Cortex of kidney (tissue), 1 donor: Measurements from ENCODE around the gene SPACA7.

Source experiments
- DNase-seq: peaks from one replicate; lab custom pipeline; 2025; lab: John Stamatoyannopoulos, UW

SPACA7 gene

DNA sequence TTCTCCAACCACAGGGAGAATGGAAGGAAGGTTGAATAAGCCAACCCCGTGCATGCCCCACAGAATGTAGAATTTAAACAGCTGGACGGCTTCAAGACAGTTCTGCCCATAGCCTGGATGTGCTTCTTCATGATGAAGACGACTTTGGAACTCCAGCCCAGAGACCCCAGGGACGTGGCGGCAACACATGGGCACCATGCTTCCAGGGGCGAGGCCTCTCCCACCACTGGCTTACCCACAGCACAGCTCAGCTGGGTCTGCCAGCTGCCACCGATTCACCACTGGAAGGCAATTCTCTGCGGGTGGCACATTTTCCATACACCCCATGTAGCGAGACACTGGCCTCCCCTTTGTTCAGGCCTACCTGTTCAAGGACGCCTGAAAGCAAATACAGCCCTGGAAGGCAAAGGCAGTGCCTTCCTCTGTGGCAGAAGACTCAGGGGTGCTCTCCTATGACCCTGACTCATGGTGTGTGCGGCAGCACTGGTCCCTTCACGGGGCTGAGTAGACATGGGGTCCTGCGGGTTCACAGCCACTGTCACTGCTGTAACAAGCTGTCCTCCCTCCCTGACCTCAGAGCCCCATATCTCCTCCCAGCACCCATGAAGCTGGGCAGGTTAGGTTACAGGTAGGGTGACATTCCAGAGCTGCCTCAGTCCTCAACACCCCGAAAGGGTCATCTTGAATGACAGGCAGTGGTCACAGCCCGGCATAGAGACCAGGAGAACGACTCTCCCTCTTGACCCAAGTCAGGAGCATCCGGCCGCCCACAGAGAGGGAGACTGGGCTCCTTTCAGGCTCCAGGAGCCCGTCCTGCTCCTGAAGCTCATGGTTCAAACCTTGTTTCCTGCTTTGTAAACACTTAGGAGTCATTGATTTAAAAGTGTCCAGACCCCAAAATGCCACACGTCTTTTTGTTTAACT lies 72.7 kb downstream of the SPACA7 start:
- DNase-seq, result no peak

DNA sequence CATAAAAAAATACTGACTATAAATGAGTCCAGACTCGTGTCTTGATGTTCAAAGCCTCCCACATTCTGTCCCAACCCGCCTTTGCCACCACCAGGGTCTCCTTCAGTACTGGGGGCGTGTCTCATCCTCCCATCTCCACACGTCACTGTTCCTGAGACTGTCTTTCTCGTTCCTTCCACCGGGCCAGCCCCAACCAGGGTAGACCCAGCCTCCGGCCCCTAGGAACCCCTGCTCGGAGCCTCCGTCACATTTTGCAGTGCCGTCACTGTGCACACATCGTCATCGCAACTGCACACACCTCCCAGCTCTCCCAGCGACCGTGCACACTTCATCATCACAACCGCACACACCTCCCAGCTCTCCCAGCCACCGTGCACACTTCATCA lies 73.4 kb downstream of the SPACA7 start:
- no peak for DNase-seq

DNA sequence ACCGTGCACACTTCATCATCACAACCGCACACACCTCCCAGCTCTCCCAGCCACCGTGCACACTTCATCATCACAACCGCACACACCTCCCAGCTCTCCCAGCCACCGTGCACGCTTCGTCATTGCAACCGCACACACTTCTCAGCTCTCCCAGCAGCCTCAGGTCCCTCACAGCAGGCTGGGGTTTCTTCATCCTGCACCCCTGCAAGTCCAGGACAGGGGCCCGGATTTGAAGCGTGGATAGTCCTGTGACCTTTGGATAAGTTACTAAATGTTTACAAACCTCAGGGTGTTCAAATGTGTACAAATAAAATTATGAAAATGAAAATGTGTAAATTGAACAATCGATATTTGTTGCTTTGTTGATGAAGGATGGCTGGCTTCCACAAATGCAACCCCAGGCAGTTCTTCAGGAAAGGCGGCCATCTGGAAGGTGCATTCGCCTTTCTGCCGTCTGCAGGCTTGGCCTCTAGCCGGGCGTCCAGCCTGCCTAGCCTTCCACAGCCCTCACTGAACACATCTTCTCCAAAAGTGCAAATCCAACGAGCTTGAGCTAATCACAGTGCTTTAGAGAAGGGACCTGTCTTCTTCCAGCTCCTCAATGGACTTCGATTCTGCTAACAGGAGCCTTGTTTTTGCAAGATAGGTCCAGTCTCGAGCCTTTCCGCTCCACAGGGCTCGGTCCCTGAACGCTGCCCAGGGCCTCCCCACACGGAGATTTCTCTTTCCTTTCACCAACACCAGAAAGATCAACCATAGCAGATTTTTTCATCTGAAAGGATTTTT lies 74.2 kb downstream of the SPACA7 start:
- DNase-seq, result no peak

DNA sequence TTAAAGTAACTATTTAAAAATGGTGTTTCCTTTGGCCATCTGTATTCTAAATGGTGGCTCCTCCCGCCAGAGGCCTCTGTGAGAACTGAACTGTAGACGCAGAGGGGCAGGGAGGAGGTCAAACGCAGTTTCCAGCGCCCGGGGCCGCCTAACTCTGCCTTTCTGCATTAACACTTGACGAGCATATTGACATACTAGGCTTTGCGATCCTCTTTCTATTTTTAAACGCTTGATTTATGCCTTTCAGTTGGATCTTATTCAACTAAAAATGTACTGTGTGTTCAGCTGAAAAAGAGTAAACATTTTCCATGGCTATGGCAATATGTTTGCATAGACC lies 74.7 kb downstream of the SPACA7 start:
- DNase-seq, result no peak

DNA sequence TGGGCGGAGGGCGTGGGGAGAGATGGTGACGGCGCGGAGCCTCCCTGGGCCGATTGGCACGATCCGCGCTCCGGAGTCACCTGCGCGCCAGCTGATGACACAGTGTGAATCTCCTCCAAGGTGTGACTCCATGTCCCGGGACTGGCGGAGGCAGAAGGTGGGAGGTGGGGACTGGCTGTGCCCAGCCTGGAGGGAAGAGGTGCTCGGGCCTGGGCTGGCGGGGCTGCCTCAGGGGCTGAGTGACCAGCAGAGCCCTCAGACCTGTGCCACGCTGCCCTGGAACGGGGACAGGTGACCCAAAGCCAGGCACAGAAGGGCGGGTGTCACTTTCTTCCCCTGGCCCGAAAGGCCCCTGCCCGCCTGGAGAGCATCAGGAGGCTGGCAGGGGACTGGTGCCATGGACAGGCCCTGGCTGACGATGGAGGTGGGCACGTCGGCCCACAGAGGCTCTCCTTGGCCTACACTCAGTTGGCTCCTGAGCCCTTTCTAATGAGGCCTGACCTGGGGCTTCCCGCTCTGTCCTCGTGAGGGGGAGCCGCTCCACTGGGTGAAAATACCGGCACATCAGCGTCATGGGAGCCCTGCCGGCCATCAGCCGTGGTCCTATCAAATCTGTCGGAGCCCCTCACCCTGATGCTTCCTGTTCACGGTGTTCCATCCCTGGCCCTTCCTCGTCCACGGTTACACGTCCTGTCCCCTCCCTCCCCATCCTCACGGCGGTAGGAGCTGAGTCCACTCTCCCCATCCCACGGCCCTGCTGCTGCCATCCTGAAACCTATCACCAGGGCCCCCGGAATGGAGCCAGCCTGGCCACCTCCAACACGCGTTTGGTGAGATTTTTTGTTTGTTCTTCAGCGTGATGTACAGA lies 75.6 kb downstream of the SPACA7 start:
- no peak for DNase-seq

DNA sequence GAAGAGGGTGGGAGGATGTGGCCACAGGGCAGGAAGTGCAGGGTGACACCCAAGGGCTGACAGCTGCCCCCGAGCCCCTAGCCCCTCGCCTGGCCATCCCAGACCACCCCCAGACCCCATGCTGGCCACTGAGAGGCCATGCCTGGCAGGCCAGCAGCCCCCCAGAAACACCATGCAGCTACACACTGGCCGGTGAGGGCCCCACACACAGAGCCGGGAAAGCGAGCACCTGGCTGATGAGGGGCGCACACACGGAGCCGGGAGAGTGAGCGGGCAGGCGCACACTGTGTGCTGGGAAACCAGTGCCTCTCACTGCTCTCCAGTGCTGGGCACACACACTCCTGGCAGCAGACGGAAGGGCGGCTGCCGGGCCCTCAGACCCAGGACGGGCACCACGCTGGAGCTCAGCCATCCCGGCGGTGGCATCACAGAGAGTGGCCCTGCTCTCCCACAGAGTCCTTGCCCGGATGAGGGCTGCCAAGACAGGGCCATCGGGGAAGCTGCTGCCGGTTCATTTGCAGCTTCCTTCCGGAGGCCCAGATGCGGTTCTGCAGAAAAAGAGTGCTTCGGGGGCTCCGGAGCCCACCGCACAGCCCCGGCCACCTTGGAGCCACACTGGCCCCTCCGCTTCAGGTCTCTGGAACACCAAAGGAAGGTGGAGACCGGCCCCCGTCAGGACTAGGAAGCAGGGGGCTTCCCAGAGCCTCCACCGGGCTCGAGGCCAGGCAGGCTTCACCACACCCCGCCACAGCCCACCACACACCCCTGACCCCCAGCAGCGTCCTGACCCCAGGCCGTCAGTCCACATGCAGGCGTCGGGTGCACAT lies 76.4 kb downstream of the SPACA7 start:
- DNase-seq, result no peak

DNA sequence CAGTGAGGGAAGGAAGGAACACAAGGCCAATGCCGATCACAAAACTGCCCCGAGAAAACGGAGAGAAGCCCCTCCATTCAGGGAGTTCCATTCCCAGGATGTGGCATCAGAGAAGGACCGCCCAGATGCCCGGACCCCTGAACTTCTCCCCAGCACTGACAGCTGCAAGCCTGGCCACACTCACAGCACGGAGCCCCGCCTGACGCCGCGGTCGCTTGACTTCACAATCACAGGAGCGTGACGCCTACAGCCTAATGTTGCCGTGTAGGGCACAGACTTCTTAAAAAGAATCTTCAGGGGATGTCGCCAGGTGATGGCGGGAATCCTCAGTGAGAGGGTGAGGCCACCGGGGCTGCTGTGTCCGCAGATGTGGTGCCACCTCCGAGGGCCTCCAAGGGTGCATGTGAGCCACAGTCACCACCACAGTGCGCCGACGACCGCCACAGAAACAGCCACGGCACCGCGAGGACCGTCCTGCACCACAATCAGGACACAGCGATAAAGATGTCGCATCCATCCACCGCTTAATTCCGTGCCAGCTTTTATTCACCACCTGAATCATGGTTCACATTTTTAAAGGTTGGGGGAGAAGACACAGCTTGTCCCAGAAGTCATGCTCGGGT lies 77.2 kb downstream of the SPACA7 start:
- no peak for DNase-seq

DNA sequence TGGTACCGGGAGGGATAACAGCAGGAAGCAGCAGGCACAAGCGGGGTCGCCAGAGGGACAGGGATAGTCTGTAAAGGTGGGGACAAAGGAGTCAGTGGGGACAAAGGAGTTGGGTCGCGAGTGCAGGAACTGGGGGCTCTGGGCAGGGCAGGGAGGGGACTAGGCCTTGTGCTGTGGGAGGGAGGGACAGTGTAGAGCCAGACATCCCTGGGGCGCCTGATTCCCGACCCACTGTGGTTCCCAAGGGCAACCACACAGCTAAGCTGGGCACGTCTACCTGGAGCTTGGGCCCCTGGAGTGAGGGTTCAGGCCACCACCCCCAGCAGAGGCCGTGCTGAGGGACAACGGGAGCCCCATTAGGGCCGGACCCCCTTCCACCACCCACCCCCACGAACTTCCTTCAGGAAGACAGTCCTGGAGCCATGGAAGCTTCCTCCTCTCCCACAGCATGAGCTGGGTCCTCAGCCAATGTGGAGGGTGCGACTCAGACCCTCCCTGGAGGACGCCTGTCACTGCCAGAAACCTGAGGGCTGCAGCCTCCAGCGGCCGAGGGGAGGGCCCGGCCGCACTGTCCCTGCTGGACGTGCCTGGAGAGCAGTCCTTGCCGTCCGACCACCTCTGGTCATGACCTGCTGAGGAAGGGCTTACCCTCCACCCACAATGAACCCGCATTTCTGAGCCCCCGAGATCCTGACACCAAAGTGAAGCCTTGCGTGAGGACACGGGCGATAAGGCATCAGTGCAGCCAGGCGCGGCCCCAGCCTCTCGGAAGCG lies 77.9 kb downstream of the SPACA7 start:
- no peak for DNase-seq

DNA sequence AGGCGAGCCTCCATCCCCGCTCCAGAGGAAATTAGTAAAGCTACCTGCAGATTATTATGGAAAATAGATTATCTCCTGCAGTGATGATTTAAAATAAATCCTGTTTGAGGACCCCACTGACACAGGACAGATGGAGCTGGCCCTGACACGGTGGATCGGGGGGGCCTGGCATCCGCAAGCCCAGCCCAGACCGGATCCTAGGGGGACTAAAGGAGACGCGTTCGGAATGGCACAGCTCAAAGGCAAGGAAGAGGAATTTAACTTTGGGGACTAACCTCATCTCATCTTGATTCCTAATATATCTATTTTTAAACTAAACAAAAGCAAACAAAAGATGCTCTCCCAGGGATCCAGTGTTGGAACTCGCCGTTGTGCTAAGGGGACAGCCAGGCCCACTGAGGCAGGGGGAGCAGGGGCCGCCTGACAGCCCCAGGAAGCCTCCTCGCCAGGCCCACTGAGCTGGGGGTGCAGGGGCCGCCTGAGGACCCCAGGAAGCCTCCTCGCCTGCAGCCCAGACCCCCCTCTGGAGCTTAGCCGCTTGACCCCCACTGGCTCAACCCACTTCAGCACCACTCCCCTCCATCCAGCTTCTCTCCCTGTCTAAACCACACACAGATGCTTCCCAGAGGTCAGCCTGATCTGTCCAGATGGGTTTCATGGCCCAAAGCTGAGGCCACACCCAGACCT lies 78.6 kb downstream of the SPACA7 start:
- no peak for DNase-seq

DNA sequence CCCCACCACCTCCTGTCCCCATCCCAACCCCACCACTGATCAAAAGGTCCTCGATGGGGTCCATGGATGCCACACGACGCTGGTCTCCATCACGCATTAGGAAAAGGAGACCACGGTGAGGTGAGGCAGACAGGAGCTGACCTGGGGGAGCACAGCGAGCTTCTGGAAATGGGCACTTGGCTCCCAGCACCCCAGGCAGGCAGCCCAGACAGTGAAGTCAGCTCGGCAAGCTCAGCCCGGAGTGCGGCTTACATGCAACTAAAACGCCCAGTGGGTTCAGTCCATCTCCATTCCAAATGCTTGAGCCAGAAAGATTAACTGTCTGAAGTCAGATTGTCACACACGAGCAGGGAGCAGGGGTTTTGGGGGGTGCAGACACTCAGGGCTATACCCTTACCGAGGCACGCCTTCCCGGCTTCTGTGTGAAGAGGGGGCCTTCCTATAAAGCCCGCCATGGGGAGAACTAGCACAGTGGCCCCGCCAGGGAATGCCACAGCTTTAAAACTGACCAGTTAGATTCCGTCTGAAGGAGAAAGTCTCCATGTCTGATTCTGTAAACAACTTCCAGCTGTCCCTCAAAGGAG lies 79.4 kb downstream of the SPACA7 start:
- no peak for DNase-seq

DNA sequence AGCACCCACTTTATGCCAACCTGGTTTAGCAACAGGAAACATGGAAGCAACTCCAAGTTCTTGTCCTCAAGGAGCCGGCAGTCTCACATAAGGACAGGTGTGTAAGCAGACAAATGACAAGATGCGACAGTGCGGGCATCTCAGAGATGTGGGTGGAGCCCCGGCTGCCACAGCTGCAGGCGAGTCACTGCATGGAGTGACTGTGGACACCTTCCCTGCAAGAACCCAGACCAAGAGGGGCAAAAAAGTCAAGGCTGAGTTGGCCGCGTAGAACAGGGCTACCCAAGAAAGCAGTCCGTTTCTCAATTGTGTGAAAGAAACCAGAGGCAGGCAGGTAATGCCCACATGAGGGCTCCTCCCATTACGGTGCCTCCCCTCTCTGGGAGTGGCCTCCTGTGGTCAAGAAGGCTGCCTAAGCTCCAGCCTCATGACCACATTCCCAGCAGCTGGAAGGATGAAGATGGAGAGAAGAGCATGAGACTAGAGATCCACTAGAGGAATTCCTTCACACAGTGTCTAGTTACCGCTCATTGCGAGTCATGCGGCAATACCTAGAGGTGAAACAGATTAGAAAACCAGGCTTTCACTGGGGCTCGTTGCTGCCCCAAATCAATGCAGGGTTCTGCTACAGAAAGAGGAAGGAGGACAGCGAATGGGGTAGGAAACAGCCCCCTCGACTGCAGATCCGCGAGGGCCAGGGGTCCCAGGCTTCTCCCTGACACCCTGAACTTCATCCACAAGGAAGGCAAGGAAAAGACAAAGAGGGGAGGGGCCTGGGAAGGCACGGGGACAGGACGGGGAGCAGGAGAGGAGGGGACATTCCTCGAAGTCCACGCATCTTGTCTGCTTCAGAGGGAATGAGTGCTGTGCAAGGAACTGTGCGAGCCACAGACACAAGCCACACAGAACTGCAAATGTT lies 80.2 kb downstream of the SPACA7 start:
- no peak for DNase-seq

DNA sequence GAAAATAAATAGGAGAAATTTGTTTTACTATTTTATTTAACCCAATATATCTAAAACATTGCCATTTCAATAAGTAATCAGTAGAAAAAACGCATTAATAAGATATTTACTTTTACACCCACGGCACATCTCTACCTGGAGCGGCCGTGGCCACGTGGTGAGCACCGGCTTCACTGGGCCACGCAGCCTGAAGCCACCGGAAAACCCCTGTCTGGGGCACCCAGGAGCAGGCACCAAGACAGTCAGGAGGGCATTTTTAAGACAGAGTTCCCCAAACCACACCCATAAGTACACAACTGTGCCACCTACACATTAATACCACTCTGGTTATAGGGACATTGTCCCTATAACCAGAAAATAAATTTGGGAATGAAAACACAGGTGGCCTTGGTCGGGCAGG lies 80.9 kb downstream of the SPACA7 start:
- DNase-seq, result no peak

DNA sequence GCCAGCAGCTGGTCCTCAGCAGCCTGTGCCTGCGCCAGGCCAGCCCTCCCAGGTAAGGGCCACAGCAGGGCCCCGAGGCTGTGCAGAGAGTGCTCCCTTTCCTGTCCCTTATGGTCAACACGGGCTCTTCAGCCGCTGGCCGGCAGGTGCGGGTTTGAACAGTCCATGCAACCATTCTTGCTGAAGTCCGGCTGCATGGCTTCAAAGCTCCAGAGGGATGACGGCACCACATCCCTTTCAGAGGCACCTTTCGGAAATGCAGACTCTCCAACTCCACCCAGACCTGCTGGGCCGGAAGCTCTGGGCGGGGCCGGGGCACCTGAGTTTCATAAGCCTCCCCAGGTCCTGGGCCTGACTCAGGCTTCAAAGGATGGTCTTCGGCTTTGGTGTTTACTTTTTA lies 81.3 kb downstream of the SPACA7 start:
- DNase-seq, result no peak

DNA sequence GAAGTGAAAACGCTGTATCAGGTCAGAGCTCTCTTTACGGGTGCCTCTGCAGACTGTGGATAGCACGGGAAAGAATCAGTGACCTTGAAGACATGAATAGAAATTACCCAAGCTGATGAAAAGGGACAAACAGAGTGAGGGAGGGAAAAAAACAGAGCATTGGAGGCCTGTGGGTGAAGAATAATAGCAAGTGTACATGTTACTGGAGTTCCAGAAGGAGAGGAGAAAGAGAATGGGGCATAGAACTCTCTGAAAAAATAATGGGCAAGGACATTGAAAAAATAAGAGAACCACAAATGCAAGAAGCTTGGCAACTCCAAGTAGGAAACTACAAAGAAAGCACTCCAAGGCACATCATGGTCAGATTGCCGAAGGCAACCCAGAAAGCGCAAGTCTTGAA lies 86.3 kb downstream of the SPACA7 start:
- DNase-seq, result no peak

DNA sequence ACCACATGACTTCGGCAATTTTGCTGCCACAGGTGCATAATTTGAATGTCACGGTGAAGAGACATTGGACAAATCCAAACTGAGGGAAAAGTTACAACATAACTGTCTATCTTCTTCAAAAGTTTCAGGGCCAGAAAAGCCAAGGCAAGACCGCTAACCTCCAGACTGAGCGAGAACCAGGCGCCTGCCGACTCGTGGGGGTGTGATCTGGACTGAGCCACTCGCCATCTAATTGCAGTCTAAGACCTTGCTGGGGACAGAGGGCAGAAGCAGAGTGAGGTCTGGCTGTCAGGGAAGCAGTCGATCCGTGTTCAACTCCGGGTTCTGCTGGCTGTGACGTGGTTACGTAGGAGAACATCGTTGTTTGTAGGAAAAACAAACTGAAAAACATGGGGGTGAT lies 88.6 kb downstream of the SPACA7 start:
- DNase-seq, result no peak

DNA sequence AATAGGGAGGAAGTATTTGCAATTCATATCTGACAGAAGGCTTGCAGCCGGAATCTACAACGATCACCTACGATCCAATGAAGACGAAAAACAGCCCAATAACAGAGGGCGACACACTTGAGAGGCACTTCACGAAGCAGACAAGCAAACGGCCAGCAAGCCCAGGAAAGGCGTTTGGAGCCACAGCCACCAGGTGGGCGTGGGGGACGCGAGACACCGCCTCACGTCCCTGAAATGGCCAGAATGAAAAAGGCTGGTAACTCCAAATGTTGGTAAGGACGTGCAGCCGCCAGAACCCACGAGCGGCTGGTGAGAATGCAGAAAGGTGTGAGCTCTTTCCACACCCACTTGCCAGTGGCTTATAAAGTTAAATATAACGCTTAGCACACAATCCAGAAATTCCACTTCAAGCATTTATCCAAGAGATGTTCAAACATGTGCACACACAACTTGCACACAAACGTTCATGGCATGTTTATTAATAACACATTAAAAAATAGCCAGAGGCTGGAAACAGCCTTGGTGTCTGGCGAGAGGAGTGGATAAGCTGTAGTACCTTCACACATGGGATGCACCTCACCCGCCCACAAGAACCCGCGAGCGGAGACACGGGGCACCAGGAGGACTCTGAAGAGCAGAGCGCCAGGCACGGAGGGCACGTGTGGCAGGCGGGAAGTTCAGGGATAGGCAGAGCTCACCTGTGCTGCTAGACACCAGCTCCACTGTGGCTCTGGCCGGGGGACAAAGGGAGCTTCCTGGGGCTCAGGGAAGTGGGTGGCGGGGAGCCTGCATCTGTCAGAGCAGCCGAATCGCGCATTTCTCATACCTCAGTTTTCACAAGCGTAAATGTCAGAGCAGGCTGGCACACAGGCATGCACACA lies 89.3 kb downstream of the SPACA7 start:
- DNase-seq, result no peak
